Suprapubic skin (tissue), 4 donors: ENCODE data around the gene TRPM6. TPM values are rescaled to one million over a fixed set of nuclear protein-coding genes. Genes with fewer than 3 reads are reported as not detected.
A peak's percentile ranks its signal among the peaks of the same experiment; 100 is the strongest.

ENCODE experiments used
- DNase-seq, 2 donors: peaks; one replicate each; pipeline ENCODE4 v3.0.0-alpha.2; 2019; ENCODE audit warnings: low spot score in 2 of 2
- H3K27ac ChIP-seq: fragments of 200-600 bp; sonication (generic); one replicate; pipeline ENCODE4 v1.5.1; 2019
- H3K27me3 ChIP-seq: fragments of 200-600 bp; sonication (generic); one replicate; pipeline ENCODE4 v1.5.1; 2019
- H3K36me3 ChIP-seq: fragments of 200-600 bp; sonication (generic); one replicate; pipeline ENCODE4 v1.5.1; 2019
- H3K4me1 ChIP-seq: fragments of 200-600 bp; sonication (generic); one replicate; pipeline ENCODE4 v1.5.1; 2019
- H3K4me3 ChIP-seq: fragments of 200-600 bp; sonication (generic); one replicate; pipeline ENCODE4 v1.5.1; 2019; ENCODE audit warnings: mild to moderate bottlenecking
- H3K9me3 ChIP-seq: fragments of 200-600 bp; sonication (generic); one replicate; pipeline ENCODE4 v1.5.1; 2019
- EP300 ChIP-seq: sonication (generic); formaldehyde crosslinking; IDR thresholded peaks from one replicate; pipeline ENCODE4 v1.6.1; 2017; ENCODE audit warnings: antibody characterized with exemption
- POLR2A ChIP-seq, 2 donors: fragments of 450-650 bp; IDR thresholded peaks; one replicate each; pipeline ENCODE4 v1.6.1; 2017; ENCODE audit warnings: antibody characterized with exemption in 2 of 2, mild to moderate bottlenecking in 2 of 2, moderate library complexity in 2 of 2
- POLR2AphosphoS5 ChIP-seq, 3 donors: sonication (generic); formaldehyde crosslinking; IDR thresholded peaks; one replicate each; pipeline ENCODE4 v1.6.1; 2017; ENCODE audit warnings: antibody characterized with exemption in 3 of 3
- WGBS: methylation state at CpG from one replicate; pipeline ENCODE4 v1.1.5; 2018; 5-methylcytosine and 5-hydroxymethylcytosine counted together
- total RNA-seq, 4 donors: library from RNA; depleted of rRNA; stranded (reverse); fragments of >200 nt; gene quantifications; one replicate each; pipeline ENCODE4 v1.1.0, GENCODE V29; 2016
- TF ChIP-seq, protein P1 (sequence below), 2 donors: fragments of 200-600 bp in 1 of 2; fragments of 450-650 bp in 1 of 2; sonication (generic) in 1 of 2; IDR thresholded peaks; one replicate each; pipeline ENCODE4 v1.5.1; 2016 to 2019; ENCODE audit warnings: antibody characterized with exemption in 2 of 2, mild to moderate bottlenecking in 1 of 2, moderate library complexity in 1 of 2

Gene TRPM6, protein sequence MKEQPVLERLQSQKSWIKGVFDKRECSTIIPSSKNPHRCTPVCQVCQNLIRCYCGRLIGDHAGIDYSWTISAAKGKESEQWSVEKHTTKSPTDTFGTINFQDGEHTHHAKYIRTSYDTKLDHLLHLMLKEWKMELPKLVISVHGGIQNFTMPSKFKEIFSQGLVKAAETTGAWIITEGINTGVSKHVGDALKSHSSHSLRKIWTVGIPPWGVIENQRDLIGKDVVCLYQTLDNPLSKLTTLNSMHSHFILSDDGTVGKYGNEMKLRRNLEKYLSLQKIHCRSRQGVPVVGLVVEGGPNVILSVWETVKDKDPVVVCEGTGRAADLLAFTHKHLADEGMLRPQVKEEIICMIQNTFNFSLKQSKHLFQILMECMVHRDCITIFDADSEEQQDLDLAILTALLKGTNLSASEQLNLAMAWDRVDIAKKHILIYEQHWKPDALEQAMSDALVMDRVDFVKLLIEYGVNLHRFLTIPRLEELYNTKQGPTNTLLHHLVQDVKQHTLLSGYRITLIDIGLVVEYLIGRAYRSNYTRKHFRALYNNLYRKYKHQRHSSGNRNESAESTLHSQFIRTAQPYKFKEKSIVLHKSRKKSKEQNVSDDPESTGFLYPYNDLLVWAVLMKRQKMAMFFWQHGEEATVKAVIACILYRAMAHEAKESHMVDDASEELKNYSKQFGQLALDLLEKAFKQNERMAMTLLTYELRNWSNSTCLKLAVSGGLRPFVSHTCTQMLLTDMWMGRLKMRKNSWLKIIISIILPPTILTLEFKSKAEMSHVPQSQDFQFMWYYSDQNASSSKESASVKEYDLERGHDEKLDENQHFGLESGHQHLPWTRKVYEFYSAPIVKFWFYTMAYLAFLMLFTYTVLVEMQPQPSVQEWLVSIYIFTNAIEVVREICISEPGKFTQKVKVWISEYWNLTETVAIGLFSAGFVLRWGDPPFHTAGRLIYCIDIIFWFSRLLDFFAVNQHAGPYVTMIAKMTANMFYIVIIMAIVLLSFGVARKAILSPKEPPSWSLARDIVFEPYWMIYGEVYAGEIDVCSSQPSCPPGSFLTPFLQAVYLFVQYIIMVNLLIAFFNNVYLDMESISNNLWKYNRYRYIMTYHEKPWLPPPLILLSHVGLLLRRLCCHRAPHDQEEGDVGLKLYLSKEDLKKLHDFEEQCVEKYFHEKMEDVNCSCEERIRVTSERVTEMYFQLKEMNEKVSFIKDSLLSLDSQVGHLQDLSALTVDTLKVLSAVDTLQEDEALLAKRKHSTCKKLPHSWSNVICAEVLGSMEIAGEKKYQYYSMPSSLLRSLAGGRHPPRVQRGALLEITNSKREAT (N-terminal part only)
- total RNA-seq, result 1 to 10 TPM in 2 of 4 donors, under 1 TPM in 2; 0.53 to 1.6 (median 1.0) TPM

DNA sequence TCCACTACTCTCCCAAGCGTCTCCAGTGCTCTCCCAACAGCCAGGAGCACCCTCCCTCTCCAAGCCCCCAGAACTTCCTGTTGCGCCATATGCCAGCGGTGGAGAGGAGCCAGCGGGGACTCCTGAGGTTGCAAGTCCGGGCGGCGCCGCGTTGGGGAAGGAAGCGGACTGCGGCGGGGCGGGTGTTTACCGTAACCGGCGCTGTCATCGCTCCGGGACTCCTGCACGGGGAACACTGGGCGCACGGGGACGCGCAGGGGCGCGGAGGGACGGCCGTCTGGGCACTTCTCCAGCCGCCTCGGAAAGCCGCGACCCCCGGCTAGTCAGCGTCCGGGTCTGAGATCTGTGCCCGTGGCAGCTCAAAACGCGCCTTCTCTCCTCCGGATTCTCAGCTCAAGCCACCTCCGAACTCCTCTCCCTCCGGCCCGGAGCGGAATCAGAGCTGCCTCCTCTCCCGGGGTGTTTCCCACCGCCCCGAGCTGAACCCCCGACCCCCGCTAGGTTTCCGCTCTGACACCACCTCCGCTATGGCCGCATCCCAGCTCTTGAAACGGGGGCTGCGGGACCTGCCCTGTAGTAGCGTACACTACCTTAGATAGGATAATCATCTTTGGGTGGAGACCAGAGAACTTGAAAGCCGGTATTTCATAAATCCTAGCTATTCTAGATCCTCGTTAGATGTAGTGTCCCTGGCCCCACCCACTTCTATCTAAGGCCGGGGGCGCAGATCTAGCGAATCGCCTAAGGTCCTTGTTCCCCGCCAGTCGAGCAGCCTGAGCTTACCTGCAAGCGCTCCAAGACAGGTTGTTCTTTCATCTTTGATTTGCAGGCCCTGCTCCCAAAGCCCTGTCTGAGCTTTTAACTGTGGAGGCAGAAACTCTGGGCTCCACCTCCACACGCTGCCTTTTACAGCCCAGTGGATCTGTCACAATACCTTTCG is at the start of gene TRPM6:
TSS of gene TRPM6 (minus strand) at position 881 of the 940 bp plus-strand sequence. CDS start at position 816, 65 bp downstream.
- H3K27ac ChIP-seq, result peak within 1 kb of the TSS; percentile 59
- no peaks in the 10 kb centered on the region for H3K27me3 ChIP-seq
- H3K9me3 ChIP-seq, result no peaks in the 10 kb centered on the region
- H3K4me1 ChIP-seq, result peaks cover 14% of the 10 kb centered on the region
- DNase-seq, result peak; percentile 88 to 91
- peak within 1 kb of the TSS; percentile 70 for H3K4me3 ChIP-seq
- 8% methylated on average over 24 of the region's 64 CpGs for WGBS
- no peak for TF ChIP-seq EP300
- no peak for TF ChIP-seq POLR2AphosphoS5 (IDR thresholded peaks at IDR 0.05)
- TF ChIP-seq, protein P1, sequence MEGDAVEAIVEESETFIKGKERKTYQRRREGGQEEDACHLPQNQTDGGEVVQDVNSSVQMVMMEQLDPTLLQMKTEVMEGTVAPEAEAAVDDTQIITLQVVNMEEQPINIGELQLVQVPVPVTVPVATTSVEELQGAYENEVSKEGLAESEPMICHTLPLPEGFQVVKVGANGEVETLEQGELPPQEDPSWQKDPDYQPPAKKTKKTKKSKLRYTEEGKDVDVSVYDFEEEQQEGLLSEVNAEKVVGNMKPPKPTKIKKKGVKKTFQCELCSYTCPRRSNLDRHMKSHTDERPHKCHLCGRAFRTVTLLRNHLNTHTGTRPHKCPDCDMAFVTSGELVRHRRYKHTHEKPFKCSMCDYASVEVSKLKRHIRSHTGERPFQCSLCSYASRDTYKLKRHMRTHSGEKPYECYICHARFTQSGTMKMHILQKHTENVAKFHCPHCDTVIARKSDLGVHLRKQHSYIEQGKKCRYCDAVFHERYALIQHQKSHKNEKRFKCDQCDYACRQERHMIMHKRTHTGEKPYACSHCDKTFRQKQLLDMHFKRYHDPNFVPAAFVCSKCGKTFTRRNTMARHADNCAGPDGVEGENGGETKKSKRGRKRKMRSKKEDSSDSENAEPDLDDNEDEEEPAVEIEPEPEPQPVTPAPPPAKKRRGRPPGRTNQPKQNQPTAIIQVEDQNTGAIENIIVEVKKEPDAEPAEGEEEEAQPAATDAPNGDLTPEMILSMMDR (IDR thresholded peaks at IDR 0.05), result no peak
- no peak for TF ChIP-seq POLR2A (IDR thresholded peaks at IDR 0.05)
- H3K36me3 ChIP-seq, result no peaks in the 10 kb centered on the region

DNA sequence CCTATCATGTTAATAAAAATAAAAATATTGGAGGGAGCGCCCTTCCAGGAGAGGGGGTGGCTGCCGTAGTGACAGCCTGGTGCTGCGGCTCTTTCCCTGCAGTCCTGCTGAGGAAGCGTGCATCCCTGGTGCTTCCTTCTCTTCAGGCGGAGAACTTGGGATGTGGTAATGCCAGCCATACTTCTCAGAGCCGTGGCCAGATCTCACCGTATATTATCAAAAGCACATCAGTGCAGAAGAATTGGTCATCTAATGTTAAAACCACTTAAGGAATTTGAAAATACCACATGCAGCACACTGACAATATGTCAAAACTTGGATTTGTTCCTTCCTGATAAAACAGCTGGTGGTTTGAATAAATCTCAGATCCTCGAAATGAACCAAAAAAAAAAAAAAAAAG is 47.3 kb upstream of the TRPM6 start:
- H3K27me3 ChIP-seq, result no peaks in the 10 kb centered on the region
- no peak overlapping the region for H3K4me3 ChIP-seq
- H3K27ac ChIP-seq, result no peak overlapping the region
- H3K4me1 ChIP-seq, result no peaks in the 10 kb centered on the region
- no peak for TF ChIP-seq EP300
- TF ChIP-seq POLR2AphosphoS5 (IDR thresholded peaks at IDR 0.05), result no peak
- H3K9me3 ChIP-seq, result no peaks in the 10 kb centered on the region
- no peak for DNase-seq
- H3K36me3 ChIP-seq, result no peaks in the 10 kb centered on the region
- 59% methylated on average over 8 of the region's 8 CpGs for WGBS

DNA sequence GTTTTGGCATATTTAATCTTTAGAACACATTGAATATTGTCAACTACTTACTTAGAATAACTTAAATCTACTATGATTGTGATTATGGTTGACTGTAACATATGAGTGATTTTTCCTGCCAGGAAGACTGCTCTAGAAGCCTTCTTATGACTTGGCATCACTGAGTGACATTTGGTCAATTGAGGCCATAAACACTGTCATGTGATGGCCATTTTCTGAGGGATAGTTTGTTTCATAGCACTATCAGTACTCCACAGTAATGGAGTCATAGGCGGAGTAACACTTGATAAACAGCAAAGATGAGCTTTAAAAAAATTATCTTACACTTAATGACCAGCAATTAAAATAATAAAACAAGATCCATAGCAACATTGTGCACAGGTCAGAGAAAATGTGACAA is 34.0 kb upstream of the TRPM6 start:
- Histone ChIP-seq H3K27me3 (no peaks in the 10 kb centered on the region), H3K4me3 (no peak overlapping the region), H3K27ac (no peak overlapping the region), H3K9me3 (no peaks in the 10 kb centered on the region), H3K4me1 (no peaks in the 10 kb centered on the region), H3K36me3 (no peaks in the 10 kb centered on the region)
- no peak for DNase-seq
- WGBS, result 89% methylated on average over 1 of the region's 1 CpG
- TF ChIP-seq, protein P1 (IDR thresholded peaks at IDR 0.05), result no peak
- TF ChIP-seq POLR2A (IDR thresholded peaks at IDR 0.05) (no peak), EP300 (no peak), POLR2AphosphoS5 (IDR thresholded peaks at IDR 0.05) (no peak)

DNA sequence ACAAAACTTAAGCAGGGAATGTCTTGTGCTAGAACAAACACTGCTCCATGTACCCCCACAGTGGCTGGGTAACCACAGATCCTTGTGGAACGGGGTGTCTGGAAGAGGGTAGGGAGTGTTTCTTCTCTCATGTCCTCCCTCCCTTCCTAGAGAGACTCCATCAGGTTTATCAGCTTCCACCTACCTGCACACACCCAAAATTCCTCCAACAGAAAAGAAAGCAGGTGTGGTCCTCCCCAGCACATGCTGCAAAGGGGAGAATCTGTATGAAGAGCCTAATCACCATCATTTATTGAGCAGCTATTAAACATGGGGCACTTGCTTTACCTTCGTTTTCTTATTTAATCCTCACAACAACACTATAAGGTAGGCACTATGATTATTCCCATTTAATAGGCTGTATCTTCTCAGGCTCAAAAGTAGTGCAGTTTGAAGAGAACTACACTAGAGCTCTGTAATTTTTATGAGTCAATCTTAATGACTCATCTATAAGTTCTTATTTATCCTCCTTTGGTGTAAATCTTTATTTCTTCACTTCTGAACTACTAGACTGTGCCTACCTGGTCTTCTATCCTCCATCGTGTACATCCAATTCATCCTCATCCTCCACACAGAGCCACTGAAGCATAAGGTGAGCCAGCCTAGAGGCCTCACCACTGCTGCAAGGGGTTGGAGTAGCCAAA is 33.4 kb upstream of the TRPM6 start:
- WGBS, result 84% methylated on average over 3 of the region's 3 CpGs
- H3K27ac ChIP-seq, result no peak overlapping the region
- TF ChIP-seq EP300, result no peak
- TF ChIP-seq POLR2AphosphoS5 (IDR thresholded peaks at IDR 0.05), result no peak
- TF ChIP-seq, protein P1 (IDR thresholded peaks at IDR 0.05), result no peak
- no peak for TF ChIP-seq POLR2A (IDR thresholded peaks at IDR 0.05)

More for the DNA sequence above, 33.4 kb upstream of the TRPM6 start:
- DNase-seq, result no peak
- H3K4me3 ChIP-seq, result no peak overlapping the region
- no peaks in the 10 kb centered on the region for H3K27me3 ChIP-seq
- H3K4me1 ChIP-seq, result no peaks in the 10 kb centered on the region
- H3K36me3 ChIP-seq, result no peaks in the 10 kb centered on the region
- H3K9me3 ChIP-seq, result no peaks in the 10 kb centered on the region
